GM19467 (cell line): ENCODE results near the gene ZNF358.
A peak's percentile ranks its signal among the peaks of the same experiment; 100 is the strongest.
"Not testable (repeated sequence)": the region's sequence is repeated elsewhere in the genome, so short reads cannot be mapped to it uniquely, and the experiment has no call there.

ENCODE experiments used
- ATAC-seq: cut with Tn5 transposase; IDR thresholded peaks from one replicate; pipeline ENCODE4 v1.9.1; 2021; ENCODE audit warnings: mild to moderate bottlenecking, moderate library complexity; ENCODE audit not compliant: unreplicated experiment

Gene ZNF358

GRCh38 chr19:7534531-7535046 lies 18.7 kb downstream of the ZNF358 start:
- no peak for ATAC-seq

DNA sequence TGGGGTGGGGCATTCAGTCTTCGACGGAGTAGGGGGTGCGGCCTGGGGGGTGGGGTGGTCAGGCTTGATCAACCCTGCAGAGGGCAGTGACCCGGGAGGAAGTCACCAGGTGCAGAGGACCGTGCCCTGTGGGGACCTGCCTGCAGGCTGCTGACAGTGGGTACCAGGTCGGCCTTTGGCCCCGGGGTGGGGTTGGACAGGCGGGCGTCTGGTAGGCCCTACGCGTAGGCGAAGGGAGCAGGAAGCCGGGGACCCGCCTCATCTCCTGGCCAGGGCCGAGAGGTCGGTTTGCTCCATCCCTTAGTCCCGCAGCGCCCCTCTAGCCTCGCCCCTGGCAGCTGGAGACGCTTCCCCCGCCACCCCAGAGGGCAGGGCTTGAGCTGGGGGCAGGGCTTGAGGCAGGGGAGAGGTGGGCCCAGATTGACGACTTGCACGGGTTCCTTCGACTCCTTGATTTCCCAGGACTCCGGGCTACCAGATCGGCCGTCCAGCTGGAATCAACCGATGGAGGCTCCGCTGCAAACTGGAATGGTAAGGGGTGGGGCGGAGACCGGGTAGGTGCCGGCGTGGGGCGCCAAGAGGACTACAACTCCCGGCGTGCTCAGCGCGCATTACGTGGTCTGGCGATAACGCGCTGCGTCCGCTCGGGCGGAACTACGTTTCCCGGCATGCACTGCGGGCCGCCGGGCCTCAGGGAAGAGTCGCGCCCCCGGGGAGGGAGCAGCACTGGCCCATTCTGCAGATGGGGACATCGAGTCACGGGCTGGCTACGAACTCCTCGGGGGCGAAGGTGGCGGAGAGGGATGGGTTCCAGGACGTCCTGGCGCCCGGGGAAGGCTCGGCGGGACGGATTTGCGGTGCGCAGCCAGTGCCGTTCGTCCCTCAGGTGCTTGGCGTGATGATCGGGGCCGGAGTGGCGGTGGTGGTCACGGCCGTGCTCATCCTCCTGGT lies 19.4 kb downstream of the ZNF358 start, which contains the start of gene PNPLA6:
Gene PNPLA6, plus strand, starts transcription at position 671 of the 951 bp plus-strand sequence. Its CDS starts 72 bp downstream, at position 743.
- ATAC-seq, result peak; percentile 50

GRCh38 chr19:7535998-7536695 lies 20.2 kb downstream of the ZNF358 start:
- ATAC-seq, result peak; percentile 4

GRCh38 chr19:7538990-7539389 lies 23.1 kb downstream of the ZNF358 start:
- ATAC-seq, result not testable (repeated sequence)

DNA sequence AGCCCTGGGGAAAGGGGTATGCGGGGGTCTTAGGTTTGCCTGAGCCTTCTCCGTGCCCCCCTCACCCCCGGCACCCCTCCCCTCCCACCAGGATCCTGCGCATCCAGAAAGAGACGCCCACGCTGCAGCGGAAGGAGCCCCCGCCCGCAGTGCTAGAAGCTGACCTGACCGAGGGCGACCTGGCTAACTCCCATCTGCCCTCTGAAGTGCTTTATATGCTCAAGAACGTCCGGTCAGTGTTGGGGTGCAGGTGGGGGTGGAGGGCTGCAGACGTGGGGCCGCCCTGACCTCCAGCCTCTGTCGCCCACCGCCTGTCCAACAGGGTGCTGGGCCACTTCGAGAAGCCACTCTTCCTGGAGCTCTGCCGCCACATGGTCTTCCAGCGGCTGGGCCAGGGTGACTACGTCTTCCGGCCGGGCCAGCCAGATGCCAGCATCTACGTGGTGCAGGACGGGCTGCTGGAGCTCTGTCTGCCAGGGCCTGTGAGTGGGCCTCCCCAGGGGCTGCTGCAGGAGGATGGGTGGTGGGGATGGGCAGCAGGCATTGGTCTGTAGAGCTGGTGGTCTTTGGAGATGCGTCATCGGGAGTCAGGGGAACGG lies 24.0 kb downstream of the ZNF358 start:
- ATAC-seq, result no peak

GRCh38 chr19:7540761-7541474 lies 25.0 kb downstream of the ZNF358 start:
- no peak for ATAC-seq

GRCh38 chr19:7541475-7541824 lies 25.5 kb downstream of the ZNF358 start:
- ATAC-seq, result no peak

DNA sequence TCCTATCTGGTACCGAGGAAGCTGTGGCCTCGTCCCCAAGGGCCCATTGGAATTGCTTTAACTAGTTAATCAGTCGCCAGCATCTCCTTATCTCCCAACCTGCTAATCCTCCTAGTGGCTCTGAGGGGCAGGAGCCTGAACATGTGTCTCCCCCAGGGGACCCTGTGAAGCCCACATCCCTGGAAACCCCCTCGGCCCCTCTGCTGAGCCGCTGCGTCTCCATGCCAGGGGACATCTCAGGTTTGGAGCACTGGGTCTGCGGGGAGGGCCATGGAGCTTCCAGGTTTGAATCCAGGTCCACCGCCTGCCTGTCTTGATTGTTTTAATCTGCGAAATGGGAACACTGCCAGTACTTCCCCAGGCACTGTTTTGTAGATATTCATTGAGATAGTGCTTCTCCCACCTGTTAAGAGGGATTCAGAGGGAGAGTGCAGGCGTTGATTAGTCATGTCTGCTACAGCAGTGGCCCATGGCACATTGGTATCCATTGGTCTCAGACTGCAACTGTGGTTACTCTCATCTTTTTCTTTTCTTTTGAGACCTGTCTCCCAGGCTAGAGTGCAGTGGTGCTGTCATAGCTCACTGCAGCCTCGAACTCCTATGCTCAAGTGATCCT lies 26.0 kb downstream of the ZNF358 start:
- ATAC-seq, result no peak

GRCh38 chr19:7542556-7543348 lies 26.8 kb downstream of the ZNF358 start:
- ATAC-seq, result no peak

DNA sequence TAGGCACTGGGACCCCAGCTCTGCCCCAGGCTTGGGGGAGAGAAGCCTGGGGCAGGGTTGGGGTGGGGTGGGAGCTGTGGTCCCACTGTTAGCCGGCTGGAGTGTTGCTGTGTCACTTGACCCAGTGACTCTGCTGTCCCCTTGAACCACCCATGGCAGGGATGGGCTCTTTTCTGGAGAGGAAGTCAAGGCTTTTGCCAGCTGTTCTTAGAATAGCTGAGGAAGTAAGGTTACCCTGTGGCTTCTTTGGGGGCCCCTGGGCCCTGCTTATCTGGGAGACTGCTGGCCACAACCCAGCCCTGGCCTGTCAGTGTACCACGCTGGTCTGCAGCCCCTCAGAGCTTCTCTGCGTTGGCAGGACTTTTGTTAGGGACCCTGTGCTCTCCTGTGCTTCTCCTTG lies 28.7 kb downstream of the ZNF358 start:
- no peak for ATAC-seq

GRCh38 chr19:7545300-7545699 lies 29.4 kb downstream of the ZNF358 start:
- no peak for ATAC-seq

DNA sequence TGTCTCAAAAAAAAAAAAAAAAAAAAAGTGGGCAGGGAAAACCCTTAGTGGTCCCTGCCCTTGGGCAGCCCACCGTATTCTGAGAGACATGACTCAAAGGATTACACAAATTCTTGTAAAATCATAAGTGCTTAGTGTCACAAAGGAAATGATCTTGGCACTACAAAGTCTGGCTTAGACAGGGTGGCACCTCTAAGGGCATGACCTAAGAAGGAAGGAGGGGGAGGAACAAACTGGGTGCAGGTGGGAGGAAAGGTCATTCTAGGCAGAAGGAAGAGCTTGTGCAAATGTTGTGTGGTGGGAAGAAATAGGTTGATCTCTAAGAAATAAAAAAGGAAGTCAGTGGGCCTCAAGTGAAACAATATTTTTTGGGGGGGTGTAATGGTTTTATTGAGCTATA lies 30.0 kb downstream of the ZNF358 start:
- ATAC-seq, result no peak

- no peak for ATAC-seq
Measured at GRCh38 chr19:7547159-7547558, 31.3 kb downstream of the ZNF358 start.

- no peak for ATAC-seq
Measured at GRCh38 chr19:7549429-7550148, 33.7 kb downstream of the ZNF358 start.

DNA sequence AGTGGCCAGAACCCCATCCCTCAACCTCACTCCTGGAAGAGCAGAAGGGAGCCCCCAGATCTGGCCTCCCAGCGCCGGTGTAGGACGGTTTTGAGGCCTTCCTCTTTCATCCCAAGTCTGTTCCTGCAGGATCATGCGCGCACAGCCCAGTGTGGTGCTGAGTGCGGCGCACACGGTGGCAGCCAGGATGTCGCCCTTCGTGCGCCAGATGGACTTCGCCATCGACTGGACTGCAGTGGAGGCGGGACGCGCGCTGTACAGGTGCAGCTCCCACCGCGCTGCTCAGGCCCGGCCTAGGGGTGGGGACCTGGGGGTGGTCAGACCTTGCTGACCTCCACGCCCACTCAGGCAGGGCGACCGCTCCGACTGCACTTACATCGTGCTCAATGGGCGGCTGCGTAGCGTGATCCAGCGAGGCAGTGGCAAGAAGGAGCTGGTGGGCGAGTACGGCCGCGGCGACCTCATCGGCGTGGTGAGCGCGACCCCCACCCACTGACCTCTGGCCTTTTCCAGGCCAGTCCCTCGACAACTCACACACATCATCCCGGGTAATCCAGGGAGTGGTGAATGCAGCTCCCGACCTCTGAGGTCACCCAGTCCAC lies 34.4 kb downstream of the ZNF358 start:
- no peak for ATAC-seq

DNA sequence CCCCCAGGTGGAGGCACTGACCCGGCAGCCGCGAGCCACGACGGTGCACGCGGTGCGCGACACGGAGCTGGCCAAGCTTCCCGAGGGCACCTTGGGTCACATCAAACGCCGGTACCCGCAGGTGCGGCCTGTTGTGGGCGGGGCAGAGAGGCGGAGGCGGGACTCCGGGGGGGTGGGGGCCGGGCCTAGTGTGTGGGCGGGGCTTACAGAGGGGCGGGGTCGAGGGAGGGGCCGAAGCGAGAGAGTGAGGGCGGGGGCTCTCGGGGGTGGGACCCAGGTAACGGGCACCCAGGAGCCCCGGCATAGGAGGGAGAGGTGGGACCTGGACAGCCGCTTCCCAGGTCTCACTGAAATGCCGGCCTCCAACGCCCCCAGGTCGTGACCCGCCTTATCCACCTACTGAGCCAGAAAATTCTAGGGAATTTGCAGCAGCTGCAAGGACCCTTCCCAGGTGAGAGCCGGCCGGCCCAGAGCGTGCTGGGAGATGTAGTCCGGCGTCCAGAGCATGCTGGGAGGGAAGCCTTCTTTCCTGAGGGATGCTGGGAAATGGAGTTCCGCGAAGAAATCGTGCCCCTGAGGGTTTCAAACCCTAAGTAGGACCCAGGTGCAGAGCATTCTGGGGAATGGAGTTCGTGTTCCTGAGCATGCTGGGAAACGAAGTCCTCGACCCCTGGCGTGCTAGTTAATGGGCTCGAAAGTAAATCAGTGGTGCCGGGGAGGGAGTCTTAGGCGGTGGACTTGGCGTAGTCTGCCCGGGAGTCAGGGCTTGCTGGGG lies 35.3 kb downstream of the ZNF358 start:
- no peak for ATAC-seq

DNA sequence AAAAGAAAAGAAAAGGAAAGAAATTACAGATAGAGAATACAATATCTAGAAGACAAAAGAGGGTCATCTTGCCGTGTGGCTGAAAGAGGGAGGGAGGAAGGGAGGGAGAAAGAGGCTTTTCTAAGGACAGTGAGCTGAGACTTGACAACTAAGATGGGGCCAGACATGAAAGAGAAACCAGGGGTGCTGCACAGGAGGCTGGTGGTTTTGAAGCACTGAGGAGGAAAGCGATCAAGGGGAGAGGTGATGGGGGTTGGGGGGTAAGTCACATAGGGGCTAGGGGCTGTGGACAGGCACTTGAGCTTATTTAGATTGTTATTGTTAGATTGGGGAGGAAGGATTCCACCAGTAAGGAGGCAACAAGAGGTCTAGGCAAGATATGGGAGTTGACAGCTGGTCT lies 36.9 kb downstream of the ZNF358 start:
- ATAC-seq, result no peak

GRCh38 chr19:7554565-7554964 lies 38.7 kb downstream of the ZNF358 start:
- no peak for ATAC-seq
